NOMO-1 (cell line): ENCODE measurements around the gene DUSP23.

Experiments used
- DNase-seq, 2 experiments: peaks; one replicate each; lab custom pipeline; 2025; ENCODE audit not compliant: unreplicated experiment in 2 of 2; lab: John Stamatoyannopoulos, UW

DUSP23 gene

DNA sequence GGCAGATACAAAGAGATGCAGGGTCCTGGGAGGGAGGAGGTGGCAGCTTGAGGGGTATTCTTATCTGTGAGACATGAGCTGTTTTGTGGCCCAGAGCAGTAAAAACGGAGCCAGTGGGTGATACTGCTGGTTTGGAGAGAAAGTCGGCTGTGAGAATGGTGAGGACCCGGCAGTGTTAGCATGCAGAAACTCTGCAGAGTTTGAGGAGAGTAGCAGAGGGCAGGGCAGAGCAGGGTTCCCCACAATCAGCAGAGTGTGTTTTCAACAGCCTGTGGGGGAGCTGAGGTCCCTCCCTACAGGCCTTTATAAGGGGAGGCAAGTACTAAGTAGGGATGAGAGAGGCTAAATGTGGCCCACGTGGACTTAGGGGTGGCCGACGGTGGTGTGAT lies 46.3 kb downstream of the DUSP23 start:
- no peak for DNase-seq

DNA sequence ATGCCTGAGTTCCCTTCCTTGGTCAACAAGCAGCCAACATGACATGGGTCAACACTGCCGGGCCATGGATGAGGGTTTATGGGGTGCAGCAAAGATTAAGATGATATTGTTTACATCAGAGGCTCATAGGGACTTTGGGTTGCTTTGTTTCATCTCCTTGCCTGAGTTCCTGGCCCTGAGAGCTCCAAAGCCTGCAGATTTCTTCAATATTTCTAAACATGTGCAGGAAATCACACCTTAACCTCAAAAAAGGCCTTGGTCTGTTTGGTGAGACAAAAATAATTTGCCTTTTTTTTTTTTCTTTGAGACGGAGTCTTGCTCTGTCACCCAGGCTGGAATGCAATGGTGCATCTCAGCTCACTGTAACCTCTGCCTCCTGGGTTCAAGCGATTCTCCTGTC lies 46.8 kb downstream of the DUSP23 start:
- DNase-seq: no peak

DNA sequence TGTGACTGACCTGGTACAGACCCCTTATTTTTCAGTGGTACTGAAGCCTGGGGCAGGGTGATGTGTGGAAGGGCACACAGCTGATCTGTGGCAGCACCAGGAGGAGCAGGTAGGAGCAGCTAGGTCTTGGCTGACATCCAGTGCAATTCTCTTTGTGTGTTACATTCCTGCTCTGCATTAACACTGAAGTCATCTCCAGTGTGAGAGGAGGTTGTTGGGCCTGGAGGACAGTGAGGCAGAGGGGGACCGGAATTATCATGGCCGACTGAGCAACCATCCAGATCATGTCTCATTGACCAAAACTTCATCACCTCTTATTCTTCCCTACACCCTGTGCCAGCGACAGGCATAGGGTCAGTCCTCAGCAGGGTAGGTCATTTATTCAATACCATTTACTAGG lies 47.4 kb downstream of the DUSP23 start:
- DNase-seq: no peak

DNA sequence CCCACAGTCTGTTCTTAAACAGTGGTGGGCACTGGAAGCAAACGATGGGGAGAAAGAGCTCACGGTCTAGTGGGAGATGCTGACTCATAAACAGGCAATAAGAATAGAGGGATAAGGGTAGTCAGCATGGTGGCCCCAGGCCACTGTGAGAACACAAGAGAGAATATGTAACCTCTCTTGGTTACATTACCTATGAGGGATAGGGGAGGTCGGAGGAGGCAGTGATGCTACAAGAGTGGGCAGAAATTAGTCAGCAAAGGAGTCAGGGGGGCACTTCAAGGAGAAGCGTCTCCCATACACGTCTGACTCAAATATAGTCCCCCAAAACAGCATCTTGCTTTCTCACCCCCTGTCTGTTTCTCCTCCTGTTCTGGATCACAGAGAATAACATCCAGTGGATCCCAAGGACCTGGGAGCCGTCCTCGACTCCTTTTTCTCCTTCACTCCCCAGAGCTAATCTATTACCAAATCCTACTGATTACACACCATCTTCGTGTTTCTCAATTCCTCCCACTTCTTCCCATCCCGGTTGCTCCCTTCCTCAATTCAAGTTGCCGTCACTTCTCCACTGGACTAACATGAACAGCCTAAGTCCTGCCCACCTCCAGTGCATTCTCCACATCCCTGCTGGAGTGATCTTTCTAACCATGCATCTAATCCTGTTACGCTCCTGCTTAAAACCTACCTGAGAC lies 48.0 kb downstream of the DUSP23 start:
- DNase-seq: no peak

DNA sequence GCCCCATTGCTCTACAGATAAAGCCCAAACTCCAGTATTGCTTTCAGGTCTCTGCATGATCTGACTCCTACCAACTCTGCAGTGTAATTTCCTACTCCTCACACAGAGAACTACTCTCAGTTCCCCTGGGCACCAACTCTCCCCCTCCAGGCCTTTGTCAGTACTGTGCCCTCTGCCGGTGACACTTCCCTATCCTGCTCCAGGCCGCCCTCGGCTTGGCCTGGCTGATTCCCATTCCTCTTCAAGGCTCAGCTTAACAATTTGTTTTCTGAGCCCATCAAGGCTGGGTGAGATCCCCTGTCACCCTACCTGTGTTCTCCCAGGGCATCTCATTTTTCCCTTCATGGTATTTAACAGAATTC lies 48.5 kb downstream of the DUSP23 start:
- peak; percentile 80 to 92 for DNase-seq

DNA sequence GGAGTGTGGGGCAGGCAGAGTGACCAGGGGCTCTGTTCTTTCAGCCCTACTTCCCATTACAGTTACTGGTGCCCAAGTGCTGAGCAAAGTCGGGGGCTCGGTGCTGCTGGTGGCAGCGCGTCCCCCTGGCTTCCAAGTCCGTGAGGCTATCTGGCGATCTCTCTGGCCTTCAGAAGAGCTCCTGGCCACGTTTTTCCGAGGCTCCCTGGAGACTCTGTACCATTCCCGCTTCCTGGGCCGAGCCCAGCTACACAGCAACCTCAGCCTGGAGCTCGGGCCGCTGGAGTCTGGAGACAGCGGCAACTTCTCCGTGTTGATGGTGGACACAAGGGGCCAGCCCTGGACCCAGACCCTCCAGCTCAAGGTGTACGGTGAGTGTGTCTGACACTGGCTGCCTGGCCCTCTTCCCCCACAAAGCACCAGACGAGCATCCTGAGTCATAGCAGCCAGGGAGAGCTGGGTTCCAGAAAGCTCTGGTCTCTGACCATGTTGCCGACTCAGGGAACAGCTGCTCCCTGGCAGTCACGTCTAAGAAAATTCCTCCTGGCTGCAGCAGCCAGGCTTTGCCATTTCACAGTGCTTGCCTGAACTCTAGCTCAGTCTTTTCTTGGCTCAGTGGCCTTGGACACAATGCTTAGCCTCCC lies 49.2 kb downstream of the DUSP23 start:
- no peak for DNase-seq

DNA sequence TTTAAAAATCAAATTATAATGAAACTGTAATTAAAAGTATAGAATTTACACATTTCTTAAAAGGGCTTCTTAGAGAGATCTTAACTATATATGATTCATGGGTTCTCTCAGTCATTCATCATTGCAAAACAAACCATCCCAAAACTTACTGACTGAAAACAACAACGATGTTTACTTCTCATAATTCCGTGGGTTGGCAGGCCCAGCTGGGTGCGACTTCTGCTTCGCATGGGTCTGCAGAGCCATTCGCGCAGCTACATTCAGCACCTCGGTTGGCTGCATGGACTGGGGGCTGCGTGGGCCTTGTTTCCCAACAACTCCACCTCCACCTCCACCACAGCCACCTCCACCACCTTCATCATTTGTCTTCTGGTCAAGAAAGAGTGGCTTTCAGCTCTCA lies 50.0 kb downstream of the DUSP23 start:
- DNase-seq: no peak

DNA sequence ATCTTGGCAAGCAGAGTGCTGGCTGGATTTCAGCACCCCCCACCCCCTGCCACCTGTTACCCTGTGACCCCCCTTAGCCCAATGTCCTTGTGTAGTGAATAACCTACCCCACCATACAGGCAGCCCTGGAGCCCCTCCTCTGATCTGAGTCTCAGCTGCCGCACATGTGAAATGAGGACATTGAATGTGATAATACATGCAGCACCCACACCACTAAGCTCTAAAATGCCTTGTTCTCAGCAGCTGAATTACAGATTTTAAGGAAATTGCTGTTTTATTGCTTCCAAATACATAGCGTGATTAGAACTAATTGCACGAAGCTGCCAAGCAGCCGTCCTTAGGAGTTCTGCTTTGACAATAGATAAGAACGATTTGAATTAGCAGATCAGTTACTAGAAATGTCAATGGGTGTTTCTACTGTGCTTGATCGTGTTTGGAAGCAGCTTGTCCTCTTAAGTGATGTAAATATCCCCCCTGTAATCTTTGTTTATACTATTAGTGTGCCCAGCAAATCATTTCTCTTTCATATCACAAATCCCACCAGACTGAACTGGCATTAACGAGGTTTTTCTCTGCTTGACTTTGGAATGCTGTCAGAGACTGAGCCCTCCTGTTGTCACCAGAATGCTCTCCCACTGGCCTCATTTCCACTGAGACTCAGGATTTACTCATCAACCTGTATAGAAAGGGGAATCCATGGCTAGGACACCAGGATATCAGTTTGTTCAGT lies 50.8 kb downstream of the DUSP23 start:
- DNase-seq: no peak
